H9 (cell line): ENCODE data around the gene ETV7. TPM values are rescaled to one million over a fixed set of nuclear protein-coding genes. Genes with fewer than 3 reads are reported as not detected.

ENCODE experiments used
- DNase-seq: peaks from one replicate; pipeline ENCODE4 v3.0.0-alpha.2; 2017
- H2AFZ ChIP-seq: one replicate; pipeline ENCODE4 v1.6.1; 2013; ENCODE audit warnings: mild to moderate bottlenecking, low read length, control low read depth, moderate library complexity
- H2AK5ac ChIP-seq: 2 replicates; pipeline ENCODE4 v1.6.1; 2013; ENCODE audit warnings: low read length, control low read depth, mixed read lengths; ENCODE audit not compliant: insufficient read length
- H2BK120ac ChIP-seq: one replicate; pipeline ENCODE4 v1.6.1; 2013; ENCODE audit warnings: low read depth, mild to moderate bottlenecking, low read length, control low read depth, inconsistent platforms; ENCODE audit not compliant: poor library complexity, severe bottlenecking
- H2BK12ac ChIP-seq: 2 replicates; pipeline ENCODE4 v1.6.1; 2013; ENCODE audit warnings: low read length, control low read depth, mixed read lengths, low read depth; ENCODE audit not compliant: insufficient read length
- H2BK15ac ChIP-seq: 2 replicates; pipeline ENCODE4 v1.6.1; 2013; ENCODE audit warnings: low read depth, low read length, control low read depth
- H2BK20ac ChIP-seq: one replicate; pipeline ENCODE4 v1.6.1; 2013; ENCODE audit warnings: low read depth, mild to moderate bottlenecking, low read length, control low read depth, inconsistent platforms; ENCODE audit not compliant: poor library complexity, severe bottlenecking
- H2BK5ac ChIP-seq: 2 replicates; pipeline ENCODE4 v1.6.1; 2013; ENCODE audit warnings: low read length, control low read depth, mixed read lengths; ENCODE audit not compliant: insufficient read length
- H3K14ac ChIP-seq: 2 replicates; pipeline ENCODE4 v1.6.1; 2013; ENCODE audit warnings: low read length, control low read depth; ENCODE audit not compliant: insufficient read depth
- H3K18ac ChIP-seq: 2 replicates; pipeline ENCODE4 v1.6.1; 2013; ENCODE audit warnings: low read depth, mild to moderate bottlenecking, mixed read lengths, low read length, control low read depth; ENCODE audit not compliant: insufficient read length
- H3K23ac ChIP-seq: 2 replicates; pipeline ENCODE4 v1.6.1; 2013; ENCODE audit warnings: low read length, control low read depth, mixed read lengths, low read depth; ENCODE audit not compliant: insufficient read length
- H3K23me2 ChIP-seq: 2 replicates; pipeline ENCODE4 v1.6.1; 2013; ENCODE audit warnings: low read depth, mild to moderate bottlenecking, mixed read lengths, low read length, control low read depth; ENCODE audit not compliant: insufficient read length, poor library complexity, severe bottlenecking
- H3K27ac ChIP-seq: 2 replicates; pipeline ENCODE4 v1.5.1; 2013; ENCODE audit warnings: low read length, control low read depth, mixed read lengths, low read depth; ENCODE audit not compliant: insufficient read length
- H3K27me3 ChIP-seq: 2 replicates; pipeline ENCODE4 v1.6.1; 2013; ENCODE audit warnings: low read length, control low read depth, inconsistent platforms; ENCODE audit not compliant: insufficient read depth
- H3K4ac ChIP-seq: 2 replicates; pipeline ENCODE4 v1.6.1; 2013; ENCODE audit warnings: low read depth, mild to moderate bottlenecking, control low read depth, inconsistent platforms, low read length, moderate library complexity
- H3K4me1 ChIP-seq: 2 replicates; pipeline ENCODE4 v1.6.1; 2013; ENCODE audit warnings: low read length, control low read depth, inconsistent platforms; ENCODE audit not compliant: insufficient read depth
- H3K4me2 ChIP-seq: 2 replicates; pipeline ENCODE4 v1.6.1; 2013; ENCODE audit warnings: low read length, control low read depth, mixed read lengths; ENCODE audit not compliant: insufficient read length, insufficient read depth
- H3K56ac ChIP-seq: 2 replicates; pipeline ENCODE4 v1.6.1; 2013; ENCODE audit warnings: low read depth, mild to moderate bottlenecking, mixed read lengths, low read length, control low read depth; ENCODE audit not compliant: insufficient read length
- H3K79me1 ChIP-seq: 2 replicates; pipeline ENCODE4 v1.6.1; 2013; ENCODE audit warnings: low read depth, mild to moderate bottlenecking, moderate library complexity, low read length, control low read depth, inconsistent platforms; ENCODE audit not compliant: insufficient read depth, poor library complexity, severe bottlenecking
- H3K79me2 ChIP-seq: 2 replicates; pipeline ENCODE4 v1.6.1; 2013; ENCODE audit warnings: low read length, control low read depth, inconsistent platforms; ENCODE audit not compliant: insufficient read depth
- H3K9ac ChIP-seq: 2 replicates; pipeline ENCODE4 v1.6.1; 2013; ENCODE audit warnings: low read length, control low read depth, mixed read lengths; ENCODE audit not compliant: insufficient read length; ENCODE audit errors: extremely low read depth
- H3K9me3 ChIP-seq: one replicate; pipeline ENCODE4 v1.6.1; 2013; ENCODE audit warnings: low read depth, low read length, inconsistent platforms; ENCODE audit not compliant: control insufficient read depth
- H3T11ph ChIP-seq: one replicate; pipeline ENCODE4 v1.6.1; 2013; ENCODE audit warnings: mild to moderate bottlenecking, low read length, control low read depth, inconsistent platforms
- H4K20me1 ChIP-seq: one replicate; pipeline ENCODE4 v1.6.1; 2013; ENCODE audit not compliant: control insufficient read depth, insufficient read length, insufficient read depth
- H4K5ac ChIP-seq: 2 replicates; pipeline ENCODE4 v1.6.1; 2013; ENCODE audit warnings: low read depth, mild to moderate bottlenecking, mixed read lengths, low read length, control low read depth; ENCODE audit not compliant: insufficient read length
- H4K8ac ChIP-seq: replicated peaks from 2 replicates; pipeline ENCODE4 v1.6.1; 2013; ENCODE audit warnings: low read length, control low read depth, mixed read lengths, low read depth; ENCODE audit not compliant: insufficient read length
- H4K91ac ChIP-seq: 2 replicates; pipeline ENCODE4 v1.6.1; 2013; ENCODE audit warnings: low read depth, mild to moderate bottlenecking, moderate library complexity, mixed read lengths, low read length, control low read depth; ENCODE audit not compliant: insufficient read length
- H3K27ac Mint-ChIP-seq, 3 experiments: 2 replicates in 2 of 3; 3 replicates in 1 of 3; pipeline ENCODE4 v1.8.0; 2020 to 2021; ENCODE audit warnings: mixed read lengths in 3 of 3, mild to moderate bottlenecking in 1 of 3, moderate library complexity in 1 of 3
- H3K27me3 Mint-ChIP-seq: 2 replicates; pipeline ENCODE4 v1.8.0; 2021; ENCODE audit warnings: low read depth, mild to moderate bottlenecking, moderate library complexity, mixed read lengths
- H3K36me3 Mint-ChIP-seq, 3 experiments: 2 replicates in 2 of 3; 3 replicates in 1 of 3; pipeline ENCODE4 v1.8.0; 2020 to 2021; ENCODE audit warnings: low read depth in 3 of 3, mixed read lengths in 3 of 3; ENCODE audit not compliant: insufficient read depth in 1 of 3
- H3K4me1 Mint-ChIP-seq, 2 experiments: 2 replicates each; pipeline ENCODE4 v1.8.0; 2020; ENCODE audit warnings: mixed read lengths in 2 of 2
- H3K4me3 Mint-ChIP-seq, 2 experiments: 2 replicates in 1 of 2; 3 replicates in 1 of 2; pipeline ENCODE4 v1.8.0; 2020 to 2021; ENCODE audit warnings: mild to moderate bottlenecking in 2 of 2, mixed read lengths in 2 of 2, moderate library complexity in 1 of 2
- H3K9me3 Mint-ChIP-seq, 2 experiments: 2 replicates in 1 of 2; 3 replicates in 1 of 2; pipeline ENCODE4 v1.8.0; 2020; ENCODE audit warnings: mild to moderate bottlenecking in 2 of 2, mixed read lengths in 2 of 2, moderate library complexity in 1 of 2
- CTCF ChIP-seq: fragments of 200-600 bp; sonication (generic); conservative IDR thresholded peaks from 3 replicates; pipeline ENCODE4 v1.8.0; 2021; ENCODE audit warnings: antibody characterized with exemption, mild to moderate bottlenecking
- WGBS: extraction: QIAGEN DNeasy Blood & Tissue Kit; methylation state at CpG from one replicate; pipeline ENCODE4 v1.1.7; 2013; ENCODE audit warnings: missing lambda C conversion rate, low lambda C conversion rate, mixed read lengths; ENCODE audit not compliant: insufficient read length; ENCODE audit errors: extremely low coverage; 5-methylcytosine and 5-hydroxymethylcytosine counted together
- total RNA-seq: library from RNA; stranded (reverse); gene quantifications from 2 replicates; pipeline ENCODE4 v1.2.1, GENCODE V29; 2021

Gene ETV7
- total RNA-seq, 1 experiment from 2014 or later = 0.92 TPM

- H3K4me2 ChIP-seq = no peak overlapping the region
- no peaks in the 10 kb centered on the region for H3K23me2 ChIP-seq
- Mint-ChIP-seq H3K4me3 (no peak overlapping the region), H3K27me3 (peaks cover 2% of the 10 kb centered on the region), H3K4me1 (no peaks in the 10 kb centered on the region), H3K9me3 (no peaks in the 10 kb centered on the region), H3K36me3 (no peaks in the 10 kb centered on the region), H3K27ac (peak overlapping the region in 1 of 3 experiments; percentile 74; a peak in 1 of 7 replicates)
- no peaks in the 10 kb centered on the region for H3K79me1 ChIP-seq
- no peaks in the 10 kb centered on the region for H3K9me3 ChIP-seq
- H3K23ac ChIP-seq = no peak overlapping the region
- no peak overlapping the region for H4K91ac ChIP-seq
- H3K27ac ChIP-seq = no peak overlapping the region
- H3K18ac ChIP-seq = no peak overlapping the region
- WGBS = no CpG with 5 or more reads among the region's 25 CpGs
- 0 out of 2 replicates have a peak, but pooled peaks cover 1% of the 10 kb centered on the region for H3K4me1 ChIP-seq
- H2BK12ac ChIP-seq = no peak overlapping the region
- H2BK120ac ChIP-seq = no peak overlapping the region
- H3K14ac ChIP-seq = no peak overlapping the region
- H3K27me3 ChIP-seq = no peaks in the 10 kb centered on the region
- no peak overlapping the region for H2AFZ ChIP-seq
- H3K9ac ChIP-seq = no peak overlapping the region
- H2AK5ac ChIP-seq = no peak overlapping the region
- H3T11ph ChIP-seq = no peak overlapping the region
- no peak overlapping the region for H2BK15ac ChIP-seq
- no peak for DNase-seq
- H3K4ac ChIP-seq = no peak overlapping the region
- H3K79me2 ChIP-seq = no peaks in the 10 kb centered on the region
- no peak overlapping the region for H3K56ac ChIP-seq
- H2BK5ac ChIP-seq = no peak overlapping the region
- no peak overlapping the region for H4K5ac ChIP-seq
- no peak overlapping the region for H2BK20ac ChIP-seq
- H4K20me1 ChIP-seq = no peaks in the 10 kb centered on the region
- no peak for TF ChIP-seq CTCF
- no peak overlapping the region for H4K8ac ChIP-seq
Observed at GRCh38 chr6:36362551-36363370, 24.7 kb downstream of the ETV7 start.
